SK-N-SH (cell line): ENCODE measurements around the gene SDCCAG8.

ENCODE experiments used
- EZH2phosphoT487 ChIP-seq: fragments of 200-600 bp; sonication (generic); IDR thresholded peaks from 2 replicates; pipeline ENCODE4 v1.6.1; 2017; ENCODE audit warnings: low read depth, mixed run types, mild to moderate bottlenecking, antibody characterized with exemption, moderate library complexity, borderline replicate concordance
- IRF3 ChIP-seq: fragments of 150-350 bp; IDR thresholded peaks from 2 replicates; pipeline ENCODE4 v1.6.1; 2016; ENCODE audit warnings: mild to moderate bottlenecking, low read depth, low read length
- POLR2AphosphoS5 ChIP-seq: IDR thresholded peaks from 2 replicates; pipeline ENCODE4 v1.6.1; 2012; ENCODE audit warnings: low read depth, low read length
- TF ChIP-seq, protein P1 (sequence below): fragments of 200-600 bp; sonication (generic); IDR thresholded peaks from 2 replicates; pipeline ENCODE4 v1.6.1; 2017; ENCODE audit warnings: antibody characterized with exemption, mild to moderate bottlenecking, moderate library complexity
- TF ChIP-seq, protein P2 (sequence below): IDR thresholded peaks from 2 replicates; pipeline ENCODE4 v1.4.0; 2012; ENCODE audit warnings: low read depth

DNA sequence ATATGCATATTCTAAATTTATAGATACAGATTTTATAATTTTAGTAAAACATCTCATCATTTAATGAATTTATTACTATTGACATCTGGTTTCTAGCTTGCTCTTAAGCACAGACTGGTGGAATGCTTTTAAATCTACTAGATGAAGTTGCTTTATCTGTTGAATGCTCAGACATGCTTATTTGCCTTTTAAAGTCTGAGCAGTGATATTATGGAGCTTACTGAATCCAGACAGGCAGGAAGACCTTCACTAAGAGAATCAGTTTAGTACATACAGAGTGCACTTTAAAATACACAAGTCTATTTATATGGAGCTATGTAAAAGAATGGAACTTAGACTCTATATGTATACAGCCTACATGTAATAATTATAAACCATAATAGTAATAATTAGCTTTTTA lies 16.6 kb downstream of the SDCCAG8 start:
- TF ChIP-seq, protein P1, sequence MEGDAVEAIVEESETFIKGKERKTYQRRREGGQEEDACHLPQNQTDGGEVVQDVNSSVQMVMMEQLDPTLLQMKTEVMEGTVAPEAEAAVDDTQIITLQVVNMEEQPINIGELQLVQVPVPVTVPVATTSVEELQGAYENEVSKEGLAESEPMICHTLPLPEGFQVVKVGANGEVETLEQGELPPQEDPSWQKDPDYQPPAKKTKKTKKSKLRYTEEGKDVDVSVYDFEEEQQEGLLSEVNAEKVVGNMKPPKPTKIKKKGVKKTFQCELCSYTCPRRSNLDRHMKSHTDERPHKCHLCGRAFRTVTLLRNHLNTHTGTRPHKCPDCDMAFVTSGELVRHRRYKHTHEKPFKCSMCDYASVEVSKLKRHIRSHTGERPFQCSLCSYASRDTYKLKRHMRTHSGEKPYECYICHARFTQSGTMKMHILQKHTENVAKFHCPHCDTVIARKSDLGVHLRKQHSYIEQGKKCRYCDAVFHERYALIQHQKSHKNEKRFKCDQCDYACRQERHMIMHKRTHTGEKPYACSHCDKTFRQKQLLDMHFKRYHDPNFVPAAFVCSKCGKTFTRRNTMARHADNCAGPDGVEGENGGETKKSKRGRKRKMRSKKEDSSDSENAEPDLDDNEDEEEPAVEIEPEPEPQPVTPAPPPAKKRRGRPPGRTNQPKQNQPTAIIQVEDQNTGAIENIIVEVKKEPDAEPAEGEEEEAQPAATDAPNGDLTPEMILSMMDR: no peak
- TF ChIP-seq, protein P2, sequence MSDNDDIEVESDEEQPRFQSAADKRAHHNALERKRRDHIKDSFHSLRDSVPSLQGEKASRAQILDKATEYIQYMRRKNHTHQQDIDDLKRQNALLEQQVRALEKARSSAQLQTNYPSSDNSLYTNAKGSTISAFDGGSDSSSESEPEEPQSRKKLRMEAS: no peak
- TF ChIP-seq IRF3 (no peak), POLR2AphosphoS5 (no peak), EZH2phosphoT487 (no peak)
